Suprapubic skin (tissue), 3 donors: Measurements from ENCODE around the gene PLEKHA1.

Experiments used
- CTCF ChIP-seq, 2 donors: fragments of 200-600 bp in 1 of 2; fragments of 450-650 bp in 1 of 2; sonication (generic) in 1 of 2; IDR thresholded peaks; one replicate each; pipeline ENCODE4 v1.5.1; 2016 to 2019; ENCODE audit warnings: antibody characterized with exemption in 2 of 2, mild to moderate bottlenecking in 1 of 2, moderate library complexity in 1 of 2
- EP300 ChIP-seq: sonication (generic); formaldehyde crosslinking; IDR thresholded peaks from one replicate; pipeline ENCODE4 v1.6.1; 2017; ENCODE audit warnings: antibody characterized with exemption

- no peak for TF ChIP-seq CTCF (IDR thresholded peaks at IDR 0.05)
- no peak for TF ChIP-seq EP300
These were observed 85.2 kb downstream of the PLEKHA1 start for GRCh38 chr10:122459561-122460273.
